Frontal cortex (tissue), 4 donors: Measurements from ENCODE around the gene SOX6. TPM values are rescaled to one million over a fixed set of nuclear protein-coding genes. Genes with fewer than 3 reads are reported as not detected.

Experiments
- DNase-seq, 2 donors: peaks; one replicate each; pipeline ENCODE4 v3.0.0; 2012; ENCODE audit warnings: low spot score in 2 of 2
- FAIRE-seq: peaks from 2 replicates; lab custom pipeline; 2012; peaks lifted over from hg19 to GRCh38; lab: Jason Lieb, UNC
- total RNA-seq: library from RNA; depleted of rRNA; stranded (reverse); fragments of >200 nt; gene quantifications from one replicate; pipeline ENCODE4 v1.2.3, GENCODE V29; 2014
- donor health status: control.
- donor health status: control.
- donor health status: control.

The SOX6 gene
- total RNA-seq, 1 donor from 2014 or later = 17.1 TPM

GRCh38 chr11:16124390-16124789 lies 232.0 kb downstream of the SOX6 start:
- no peak for FAIRE-seq
- DNase-seq = no peak

- FAIRE-seq = no peak
These were observed 234.5 kb downstream of the SOX6 start for GRCh38 chr11:16121853-16122252.

GRCh38 chr11:16120008-16120407 lies 236.3 kb downstream of the SOX6 start:
- no peak for DNase-seq
- no peak for FAIRE-seq

More at GRCh38 chr11:16121853-16122252, 234.5 kb downstream of the SOX6 start:
- no peak for DNase-seq

GRCh38 chr11:16117989-16118756 lies 238.2 kb downstream of the SOX6 start:
- FAIRE-seq = no peak
- DNase-seq = no peak

- DNase-seq = no peak
- FAIRE-seq = no peak
These were observed 241.1 kb downstream of the SOX6 start for GRCh38 chr11:16114978-16115871.

- FAIRE-seq = no peak
These were observed 241.9 kb downstream of the SOX6 start for GRCh38 chr11:16114431-16114830.

GRCh38 chr11:16111690-16112089 lies 244.7 kb downstream of the SOX6 start:
- DNase-seq (no peak), FAIRE-seq (no peak)

More at GRCh38 chr11:16114431-16114830, 241.9 kb downstream of the SOX6 start:
- DNase-seq = no peak

DNA sequence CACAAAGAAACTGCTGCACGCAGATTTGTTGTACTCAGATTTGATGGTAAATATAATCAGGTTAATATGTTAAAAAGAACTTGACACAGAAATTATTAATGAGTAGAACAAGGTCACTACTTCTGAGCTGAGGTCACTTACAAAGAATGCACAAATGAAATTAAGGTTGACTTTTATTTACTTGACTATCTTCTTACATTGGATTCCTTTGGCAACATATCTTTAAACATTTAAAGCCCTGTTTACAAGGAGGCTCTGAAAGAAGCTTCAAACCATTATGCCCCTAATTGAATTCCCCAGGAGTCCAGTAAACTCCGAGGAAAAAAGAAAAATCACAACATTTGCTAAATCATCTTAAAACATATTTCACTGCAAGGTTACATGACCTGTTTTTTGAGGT lies 245.5 kb downstream of the SOX6 start:
- DNase-seq (no peak), FAIRE-seq (no peak)

DNA sequence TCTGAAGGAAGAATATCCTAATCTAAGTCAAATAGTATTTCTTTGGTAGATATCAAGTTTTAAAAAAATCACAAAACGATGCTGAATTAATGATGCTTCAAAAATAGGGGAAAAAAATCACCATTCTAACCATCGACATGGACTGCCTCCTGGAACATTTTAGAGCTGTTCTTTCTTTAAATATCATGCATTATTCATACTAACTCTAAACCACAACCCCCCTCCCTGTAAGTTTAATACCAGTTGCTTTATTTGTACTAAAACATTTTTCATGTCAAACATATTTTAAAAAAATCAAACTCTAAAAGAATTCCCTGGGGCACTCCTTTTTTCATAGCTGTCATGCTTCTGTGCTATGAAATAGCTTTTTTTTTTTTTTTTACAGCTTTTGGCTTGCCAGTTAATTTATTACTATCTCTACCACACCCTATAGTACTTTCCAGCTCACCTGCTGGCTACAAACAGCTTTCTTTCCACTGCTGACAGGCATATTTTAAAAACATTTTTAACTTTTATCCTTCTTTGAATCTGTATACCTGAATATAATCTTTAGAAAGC lies 256.9 kb downstream of the SOX6 start:
- no peak for FAIRE-seq

GRCh38 chr11:16098526-16099205 lies 257.7 kb downstream of the SOX6 start:
- DNase-seq = no peak
- FAIRE-seq = no peak

More for the DNA sequence above, 256.9 kb downstream of the SOX6 start:
- DNase-seq = no peak

- DNase-seq (no peak), FAIRE-seq (no peak)
These were observed 258.8 kb downstream of the SOX6 start for GRCh38 chr11:16097543-16097942.

GRCh38 chr11:16096336-16096735 lies 260.0 kb downstream of the SOX6 start:
- DNase-seq = no peak
- FAIRE-seq = no peak

DNA sequence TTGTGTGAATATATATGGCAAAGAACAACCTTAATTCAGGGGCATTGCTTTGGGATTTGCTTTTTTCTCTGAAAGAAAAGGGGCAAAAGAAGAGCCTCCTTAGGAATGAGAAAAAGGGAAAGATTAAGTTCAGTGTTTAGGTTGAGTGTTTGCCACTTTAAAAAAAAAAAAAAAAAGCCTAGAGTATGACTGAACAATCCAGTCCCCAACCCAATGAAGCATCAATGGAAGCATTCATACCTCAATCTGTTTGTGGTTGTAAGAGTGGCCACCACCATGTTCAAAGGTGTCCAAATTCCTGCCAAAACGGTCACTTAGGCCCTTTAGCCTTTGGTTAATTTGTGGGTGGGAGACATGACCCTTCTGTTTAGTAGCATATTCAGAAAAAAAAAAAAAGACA lies 260.6 kb downstream of the SOX6 start:
- FAIRE-seq = no peak
- DNase-seq = no peak

DNA sequence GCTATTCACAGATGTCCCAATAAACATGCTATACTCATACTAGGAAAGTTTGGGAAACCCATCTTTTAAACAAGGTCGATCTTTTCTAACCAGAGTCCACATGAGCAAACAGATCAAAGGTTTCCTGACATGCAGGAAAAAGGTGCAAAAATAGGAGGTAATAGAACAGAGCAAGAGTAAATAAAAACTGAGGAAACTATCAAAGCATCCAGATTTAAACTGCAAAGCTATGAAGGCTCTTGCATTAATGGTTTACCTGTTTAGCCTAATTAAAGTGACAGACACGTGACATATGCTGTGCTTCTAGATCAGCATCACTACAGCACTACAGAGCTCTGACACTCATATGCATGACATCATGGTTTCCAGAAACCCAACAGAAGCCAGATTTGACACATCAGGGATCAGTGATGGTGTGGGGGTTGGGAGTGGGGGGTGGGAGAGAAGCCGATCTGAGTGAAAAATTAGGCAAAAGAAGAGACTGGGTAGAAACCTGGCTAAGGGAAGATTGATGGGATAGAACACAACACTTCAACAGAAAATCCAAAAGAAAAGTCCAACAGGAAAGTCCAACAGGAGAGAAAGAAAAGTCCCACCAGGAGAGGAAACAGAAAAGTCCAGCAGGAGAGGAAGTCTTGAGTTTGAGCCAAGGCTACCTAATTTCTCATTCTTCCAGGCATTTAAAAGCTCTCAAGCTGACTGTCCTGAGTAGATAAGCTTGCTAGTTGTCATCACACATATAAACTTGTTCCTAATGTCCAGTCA lies 262.3 kb downstream of the SOX6 start:
- no peak for FAIRE-seq
- DNase-seq = no peak

DNA sequence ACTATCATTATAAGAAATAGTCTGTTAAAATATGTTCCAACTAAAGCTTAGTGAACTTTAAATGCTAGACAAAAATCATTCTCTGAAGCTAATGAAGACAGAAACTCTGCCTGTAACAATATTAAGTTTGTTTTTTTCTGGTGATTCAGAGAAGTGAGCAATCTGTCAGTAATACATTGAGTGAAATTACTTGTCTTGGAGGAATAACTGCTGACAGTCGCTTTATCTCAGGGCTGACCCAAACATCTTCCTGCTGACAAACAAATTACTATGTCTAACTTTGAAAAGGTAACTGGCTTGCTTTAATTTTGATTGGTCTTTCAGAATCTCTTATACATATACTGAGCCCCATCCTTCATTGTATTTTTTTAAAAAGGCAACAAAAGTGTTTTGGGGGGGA lies 264.5 kb downstream of the SOX6 start:
- no peak for DNase-seq
- FAIRE-seq = no peak

DNA sequence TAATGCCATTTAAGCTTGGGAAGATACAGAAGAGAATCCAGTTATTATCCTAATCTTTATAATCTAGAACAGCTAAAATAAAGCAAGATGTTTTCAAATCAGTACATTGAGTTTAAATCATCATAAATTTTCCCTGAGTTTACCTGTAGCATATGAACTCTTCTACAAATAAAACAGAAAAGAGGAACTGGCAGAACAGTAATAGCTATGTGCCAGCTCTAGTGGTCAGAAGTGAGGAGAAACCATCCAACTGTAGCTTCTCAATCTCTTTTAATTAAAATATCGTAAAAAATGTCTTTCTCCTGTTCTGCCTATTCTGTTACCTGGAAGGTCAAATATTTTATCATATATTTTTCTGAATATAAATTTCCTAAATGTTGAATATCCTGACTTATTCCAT lies 266.9 kb downstream of the SOX6 start:
- DNase-seq (no peak), FAIRE-seq (no peak)

DNA sequence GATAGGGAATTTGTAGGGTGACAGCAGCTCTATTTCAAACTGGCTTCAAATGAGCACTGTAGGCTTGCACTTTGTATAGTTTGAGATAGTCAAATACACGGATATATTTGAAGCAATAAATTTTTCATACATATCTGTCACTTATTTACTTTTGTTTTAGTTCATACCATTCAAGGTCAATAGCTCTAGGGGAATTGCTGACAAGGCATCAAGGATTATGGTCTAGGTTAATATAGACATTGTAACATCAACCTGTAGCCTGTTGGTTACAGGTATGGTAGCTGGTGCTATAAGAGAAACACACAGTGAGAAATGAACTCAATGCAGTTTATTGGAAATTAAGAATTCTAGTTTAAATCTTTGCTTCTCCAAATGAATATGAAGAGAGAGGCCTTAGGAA lies 267.6 kb downstream of the SOX6 start:
- no peak for FAIRE-seq

DNA sequence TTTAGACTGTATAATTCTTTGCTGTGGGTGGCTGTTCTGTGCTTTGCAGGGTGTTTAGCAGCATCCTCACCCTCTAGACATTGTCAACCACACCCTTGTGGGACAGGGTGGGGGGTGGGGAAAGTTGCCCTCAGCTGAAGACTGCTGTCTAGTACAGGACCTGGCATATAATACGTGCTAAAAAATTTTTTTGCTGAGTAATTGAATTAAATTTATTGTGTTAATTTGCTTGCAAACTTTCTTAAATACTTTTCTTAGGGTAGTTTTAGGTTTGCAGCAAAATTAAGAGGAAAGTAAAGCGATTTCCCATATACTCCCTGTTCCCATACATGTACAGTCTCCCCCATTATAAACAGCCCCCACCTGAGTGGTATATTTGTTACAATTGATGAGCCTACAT lies 268.5 kb downstream of the SOX6 start:
- FAIRE-seq = no peak
- no peak for DNase-seq

More for the DNA sequence above, 267.6 kb downstream of the SOX6 start:
- no peak for DNase-seq

- DNase-seq (no peak), FAIRE-seq (no peak)
These were observed 270.0 kb downstream of the SOX6 start for GRCh38 chr11:16086229-16086819.
